Measurements from ENCODE around the gene MEPCE.

MEPCE gene

DNA sequence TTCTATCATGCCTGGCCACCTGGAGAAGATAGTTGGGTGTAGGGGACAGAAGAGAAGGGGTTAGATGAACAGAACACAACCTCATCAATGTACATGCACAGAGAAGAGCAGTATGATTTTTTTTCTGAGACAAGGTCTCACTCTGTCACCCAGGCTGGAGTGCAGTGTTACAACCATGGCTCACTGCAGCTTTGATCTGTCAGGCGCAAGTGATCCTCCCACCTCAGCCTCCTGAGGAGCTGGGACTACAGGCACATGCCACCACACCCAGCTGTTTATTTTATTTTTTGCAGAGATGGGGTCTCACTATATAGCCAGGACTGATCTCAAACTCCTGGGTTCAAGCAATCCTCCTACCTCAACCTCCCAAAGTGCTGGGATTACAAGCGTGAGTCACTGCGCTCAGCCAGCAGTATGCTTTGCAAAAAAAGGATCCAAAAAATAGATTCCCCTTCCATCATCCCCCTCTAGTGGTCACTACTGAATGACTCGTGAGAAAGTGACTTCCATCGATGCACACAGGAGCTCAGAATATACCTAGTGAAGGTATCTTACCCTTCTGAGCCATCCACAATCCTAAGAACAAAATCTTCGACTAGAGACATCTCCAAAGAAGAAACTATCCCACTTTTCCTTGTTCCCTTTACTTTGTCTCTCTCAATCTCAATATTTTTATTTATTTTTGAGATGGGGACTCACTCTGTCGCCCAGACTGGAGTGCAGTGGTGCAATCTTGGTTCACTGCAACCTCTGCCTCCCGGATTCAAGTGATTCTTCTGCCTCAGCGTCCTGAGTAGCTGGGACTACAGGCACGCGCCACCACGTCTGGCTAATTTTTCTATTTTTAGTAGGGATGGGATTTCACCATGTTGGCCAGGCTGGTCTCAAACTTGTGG, 22.1 kb upstream of the MEPCE start:
- no peak for DNase-seq

DNA sequence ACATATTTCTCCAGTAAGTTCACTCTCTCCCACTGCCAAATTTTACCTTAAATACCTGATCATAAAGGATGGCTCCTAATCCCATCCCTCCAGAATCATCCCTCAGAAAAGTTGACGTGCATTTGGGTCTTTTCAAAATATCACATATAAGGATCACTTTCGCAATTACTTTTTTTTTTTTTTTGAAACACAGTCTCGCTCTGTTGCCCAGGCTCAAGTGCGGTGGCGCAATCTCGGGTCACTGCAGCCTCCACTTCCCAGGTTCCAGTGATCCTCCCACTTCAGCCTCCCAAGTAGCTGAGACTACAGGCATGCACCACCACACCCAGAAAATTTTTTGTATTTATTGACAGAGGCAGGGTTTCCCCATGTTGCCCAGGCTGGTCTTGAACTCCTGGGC, 18.5 kb upstream of the MEPCE start:
- no peak for DNase-seq

DNA sequence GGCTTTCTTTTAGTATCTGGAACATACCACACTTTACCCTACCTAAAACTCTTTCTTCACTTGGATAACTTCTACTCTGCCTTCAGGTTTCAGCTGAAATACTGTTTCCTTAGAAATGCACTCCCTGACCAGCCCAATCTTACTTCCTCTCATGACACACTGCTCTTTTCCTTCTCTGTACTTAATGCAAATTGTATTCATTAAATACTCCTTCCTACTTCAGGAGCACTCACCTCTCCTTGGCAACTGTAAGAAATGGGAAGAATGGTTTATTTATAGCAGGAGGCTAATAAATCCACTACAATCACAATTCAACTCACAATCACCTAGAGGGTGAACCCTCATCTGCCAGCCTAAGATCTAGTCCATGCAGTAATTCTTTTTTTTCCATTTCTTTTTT, 16.3 kb upstream of the MEPCE start:
- no peak for DNase-seq

DNA sequence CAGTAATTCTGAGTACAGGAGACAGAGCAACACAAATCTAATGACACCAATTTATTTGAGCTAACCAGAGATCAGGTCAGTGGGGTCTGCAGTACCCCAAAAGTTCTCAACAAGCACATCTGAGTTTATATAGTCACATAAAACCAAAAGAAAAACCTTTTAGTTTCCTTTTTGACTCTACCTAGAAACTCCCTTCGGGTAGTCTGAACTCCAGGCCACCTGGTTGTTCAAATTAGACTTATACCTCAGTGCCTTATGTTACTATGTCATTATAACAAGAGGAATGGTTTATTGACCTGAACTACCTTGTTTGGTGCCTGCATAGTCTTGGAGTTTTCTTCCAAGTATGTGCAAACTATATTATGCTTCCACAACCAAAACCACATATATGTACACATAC, 15.7 kb upstream of the MEPCE start:
- DNase-seq = no peak

DNA sequence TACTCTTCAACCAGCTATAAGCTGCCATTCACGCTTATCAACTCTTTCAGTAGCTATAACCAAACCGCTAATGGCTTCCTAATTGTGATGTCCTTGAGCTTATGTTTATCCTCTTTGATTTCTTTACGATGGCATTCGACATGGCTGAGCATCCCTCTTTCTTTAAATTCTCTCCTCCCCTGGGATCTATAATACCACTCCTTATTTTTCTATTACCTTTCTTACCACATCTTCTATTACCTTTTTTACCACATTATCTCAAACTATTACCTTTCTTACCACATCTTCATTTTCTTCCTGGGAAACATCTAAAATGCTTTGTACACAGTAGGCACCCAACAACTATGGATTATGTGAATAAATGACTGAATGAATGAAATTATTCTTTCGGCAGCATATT, 14.2 kb upstream of the MEPCE start:
- no peak for DNase-seq

DNA sequence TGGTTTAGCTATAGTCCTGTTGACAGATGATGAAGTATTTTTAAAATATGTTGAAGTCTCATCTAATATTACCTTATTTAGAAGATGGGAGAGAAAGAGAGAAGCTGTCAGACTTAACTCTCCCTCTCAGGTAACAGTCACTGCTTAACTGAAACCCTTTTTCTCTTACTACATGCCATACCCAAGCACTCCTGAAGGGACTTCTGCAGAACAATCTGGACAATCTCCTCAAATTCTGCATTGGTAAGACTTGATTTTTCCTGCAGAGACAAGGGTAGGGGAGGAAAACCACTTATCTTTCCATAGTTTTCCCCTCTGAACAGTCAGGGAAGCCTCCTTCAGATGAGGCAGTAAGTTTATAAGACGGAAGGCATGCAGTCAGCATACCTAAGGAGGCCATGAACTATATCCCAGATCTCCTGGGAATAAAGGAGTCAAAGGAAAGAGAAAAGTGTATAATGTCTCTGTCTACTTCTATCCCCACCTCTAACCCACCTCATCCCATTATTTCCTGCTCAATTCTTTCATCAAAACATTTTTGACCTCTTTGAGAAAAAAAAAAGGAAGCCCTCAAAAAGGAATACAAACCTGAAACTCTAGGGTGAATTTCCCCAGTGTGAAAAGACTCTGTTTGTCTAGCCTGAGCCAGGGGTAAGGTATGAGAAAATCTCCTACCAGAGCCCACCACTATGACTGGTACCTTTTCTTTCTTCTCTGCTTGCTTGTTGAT, 10.5 kb upstream of the MEPCE start:
- no peak for DNase-seq

DNA sequence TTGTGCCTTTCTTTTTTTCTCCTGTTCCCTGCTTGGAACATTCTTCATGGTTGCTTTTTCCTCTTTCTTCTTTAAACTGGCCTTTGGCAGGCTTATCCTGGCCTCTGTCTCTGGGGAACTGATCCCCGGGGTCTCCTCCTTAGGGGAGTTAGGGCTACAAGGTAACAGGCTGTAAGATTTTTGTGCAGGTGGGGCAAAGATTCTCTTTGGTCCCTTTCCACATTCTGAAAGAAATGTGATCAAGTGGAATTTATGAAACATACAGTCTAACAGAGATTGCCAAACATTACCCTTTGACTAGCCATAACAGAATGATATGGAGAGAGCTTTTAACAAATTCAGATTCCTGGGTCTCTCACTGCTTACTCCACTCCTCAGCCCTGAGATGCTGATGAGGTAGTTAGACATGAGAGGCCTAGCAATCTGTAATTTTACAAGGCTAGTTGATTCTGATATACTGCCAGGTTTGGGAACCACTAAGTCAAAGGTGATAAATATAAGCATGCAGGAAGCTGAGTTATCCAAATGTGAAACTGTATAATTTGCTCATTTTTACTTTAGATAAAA, 9.9 kb upstream of the MEPCE start:
- DNase-seq = no peak

DNA sequence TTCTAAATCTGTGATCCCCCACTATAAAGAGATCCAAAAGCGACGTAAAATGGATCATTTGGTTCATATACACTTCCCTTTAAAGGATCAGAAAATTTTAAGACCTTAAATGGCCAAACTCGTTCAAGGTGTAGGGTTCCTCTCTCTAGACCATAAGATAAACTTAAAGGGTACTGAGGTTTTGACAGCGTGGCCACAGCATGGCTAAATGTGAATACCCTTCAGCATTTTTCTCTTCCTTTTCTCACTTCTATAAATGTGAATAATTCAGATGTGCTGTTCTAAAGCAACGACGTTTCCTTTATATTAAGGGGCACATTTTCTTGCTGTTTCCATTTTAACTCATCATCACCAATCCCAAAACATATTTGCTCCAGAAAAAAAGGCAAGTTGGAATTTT, 6.3 kb upstream of the MEPCE start:
- DNase-seq = no peak

DNA sequence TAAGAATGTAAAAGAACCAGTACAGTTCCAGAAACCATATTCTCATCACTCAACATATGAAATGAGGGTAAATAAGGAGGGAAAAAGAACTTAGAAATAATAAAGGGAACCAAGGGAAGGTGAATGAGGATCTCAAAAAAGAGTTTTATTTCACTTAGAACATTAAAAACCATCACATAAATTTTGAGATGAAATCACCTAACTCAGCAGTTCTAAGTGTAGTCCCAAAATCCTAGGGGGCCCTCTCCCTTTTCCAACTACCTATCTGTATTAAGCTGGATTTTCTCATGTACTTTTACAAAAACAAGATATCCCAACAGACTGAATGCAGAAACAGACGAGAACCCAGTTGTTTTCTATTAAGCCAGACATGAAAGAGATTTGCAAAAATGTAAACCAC, 4.3 kb upstream of the MEPCE start:
- no peak for DNase-seq

DNA sequence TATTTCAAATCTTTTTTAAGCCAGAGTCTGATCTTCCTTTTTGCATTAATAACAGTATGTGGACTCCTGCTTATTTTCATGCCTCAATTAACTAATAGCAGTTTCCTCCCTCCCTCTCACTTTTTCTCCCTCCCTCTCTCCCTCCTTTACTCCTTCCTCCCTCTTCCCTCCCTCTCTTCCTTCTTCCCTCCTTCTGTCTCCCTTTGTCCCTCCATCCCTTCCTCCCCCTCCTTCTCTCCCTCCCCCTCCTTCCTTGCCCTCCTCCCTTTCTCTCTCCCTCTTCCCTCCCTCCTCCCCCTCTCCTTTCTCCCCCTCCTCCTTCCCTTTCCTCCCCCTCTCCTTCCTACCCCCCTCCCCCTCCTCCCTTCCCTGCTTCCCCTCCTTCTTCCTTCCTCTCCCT, 3.1 kb upstream of the MEPCE start:
- DNase-seq = no peak

DNA sequence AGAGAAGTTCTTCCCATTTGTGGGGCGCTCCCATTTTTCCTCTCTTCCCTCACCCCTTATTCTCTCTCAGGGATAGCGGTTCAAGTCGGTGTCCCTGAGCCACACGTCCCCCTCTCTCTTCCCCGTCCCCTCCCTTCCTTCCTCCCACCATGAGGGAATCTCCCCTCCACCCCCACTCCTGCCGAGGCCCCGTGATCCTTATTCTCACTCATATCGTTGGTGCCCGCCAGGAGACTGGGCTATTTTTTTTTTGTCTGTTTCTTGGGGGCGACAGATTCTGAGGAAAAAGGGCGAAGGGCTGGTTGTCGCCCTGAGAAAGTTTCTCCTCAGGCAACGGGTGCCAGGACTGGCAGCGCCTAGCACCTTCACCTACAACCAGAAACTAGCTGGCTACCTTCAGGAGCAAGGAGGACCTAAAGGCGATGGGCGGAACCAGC, 1.9 kb upstream of the MEPCE start:
- no peak for DNase-seq

DNA sequence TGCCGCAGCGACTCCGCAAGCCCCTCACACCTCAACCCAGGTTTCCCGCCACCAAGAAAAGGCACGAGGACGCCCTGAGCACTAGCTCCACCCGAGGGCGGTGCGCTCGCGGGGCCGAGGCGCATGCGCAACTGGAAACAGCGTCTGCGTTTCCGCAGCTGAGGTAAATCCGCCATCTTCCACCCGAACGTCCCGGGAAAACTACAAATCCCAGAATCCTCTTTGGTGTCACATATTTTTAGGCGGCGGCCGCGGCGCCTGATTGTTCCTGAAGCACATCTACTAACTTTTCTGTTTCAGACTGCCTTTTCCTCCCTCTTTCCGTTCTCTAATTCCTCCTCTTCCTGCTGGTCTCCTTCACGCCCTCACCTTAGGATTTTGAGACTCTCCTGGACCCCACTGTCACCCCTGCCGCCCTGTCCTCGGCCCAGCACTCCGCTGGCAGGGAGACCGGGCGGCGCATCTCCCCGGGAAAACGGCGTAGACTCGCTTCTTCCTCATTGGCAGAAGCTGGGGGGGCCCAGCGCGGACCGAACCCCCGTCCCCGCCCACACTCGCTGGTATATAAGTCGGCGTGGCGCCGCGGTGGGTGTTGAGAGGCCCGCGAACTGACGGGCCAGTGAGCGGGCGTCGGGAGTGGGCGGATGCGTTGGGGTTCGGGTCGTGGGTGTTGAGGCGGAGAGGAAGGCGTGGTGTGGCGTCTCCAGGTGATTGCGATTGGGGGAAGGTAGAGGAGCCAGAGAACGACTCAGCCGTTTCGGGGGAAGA, 1.2 kb upstream of the MEPCE start, which contains the start of gene ZCWPW1:
Gene ZCWPW1 (minus strand): TSS at position 505 of the 768 bp plus-strand sequence. CDS start 8,054 bp downstream, outside the sequence.
- peak; percentile 93 for DNase-seq

DNA sequence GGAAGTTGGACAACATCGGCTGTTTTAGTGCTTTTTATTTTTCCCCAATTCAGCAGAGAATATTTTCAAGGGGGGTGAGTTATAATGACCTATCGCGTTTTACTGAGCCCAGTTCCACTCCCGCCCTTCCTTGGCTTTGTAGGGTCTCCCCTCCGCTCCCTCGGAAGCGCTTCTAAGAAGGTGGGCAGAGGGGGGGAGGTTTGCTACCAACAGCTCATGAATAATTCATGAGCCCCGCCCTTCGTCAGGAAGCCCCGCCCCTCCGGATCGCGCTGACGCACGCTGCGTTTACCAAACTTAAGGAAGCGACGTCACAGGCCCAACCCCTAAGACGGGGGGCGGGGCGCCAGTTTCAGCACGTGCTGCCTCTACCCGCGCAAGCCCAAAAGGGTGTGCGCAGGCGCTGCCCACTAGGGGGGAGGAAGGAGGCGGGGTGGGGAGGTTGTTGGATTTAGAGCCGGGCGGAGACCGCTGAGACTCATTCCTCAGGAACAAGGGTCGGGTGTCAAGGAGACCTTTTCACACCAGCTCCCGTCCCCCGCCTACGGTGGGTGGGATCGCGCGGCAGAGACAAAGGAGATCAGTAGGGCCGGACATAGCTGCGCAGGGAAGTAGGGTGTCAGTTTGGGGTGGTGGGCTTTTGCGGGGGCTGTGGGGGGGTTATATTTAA, 529 bp upstream of the MEPCE start:
- DNase-seq = peak; percentile 100

DNA sequence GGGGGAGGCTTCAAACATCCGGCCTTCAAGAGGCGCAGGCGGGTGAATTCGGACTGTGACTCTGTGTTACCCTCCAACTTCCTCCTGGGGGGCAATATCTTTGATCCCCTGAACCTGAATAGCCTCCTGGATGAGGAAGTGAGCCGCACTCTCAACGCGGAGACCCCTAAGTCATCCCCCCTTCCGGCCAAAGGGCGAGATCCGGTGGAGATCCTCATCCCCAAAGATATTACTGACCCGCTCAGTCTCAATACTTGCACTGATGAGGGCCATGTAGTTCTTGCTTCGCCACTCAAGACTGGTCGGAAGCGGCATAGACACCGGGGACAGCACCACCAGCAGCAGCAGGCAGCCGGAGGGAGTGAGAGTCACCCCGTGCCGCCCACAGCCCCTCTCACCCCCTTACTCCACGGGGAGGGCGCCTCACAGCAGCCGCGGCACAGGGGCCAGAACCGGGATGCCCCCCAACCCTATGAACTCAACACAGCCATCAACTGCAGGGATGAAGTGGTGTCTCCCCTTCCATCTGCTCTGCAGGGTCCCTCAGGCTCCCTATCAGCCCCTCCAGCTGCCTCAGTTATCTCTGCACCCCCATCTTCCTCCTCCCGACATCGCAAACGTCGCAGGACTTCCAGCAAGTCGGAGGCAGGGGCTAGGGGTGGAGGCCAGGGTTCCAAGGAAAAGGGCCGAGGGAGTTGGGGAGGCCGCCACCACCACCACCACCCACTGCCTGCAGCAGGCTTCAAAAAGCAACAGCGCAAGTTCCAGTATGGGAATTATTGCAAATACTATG, 1.1 kb downstream of the MEPCE start:
- DNase-seq = no peak

DNA sequence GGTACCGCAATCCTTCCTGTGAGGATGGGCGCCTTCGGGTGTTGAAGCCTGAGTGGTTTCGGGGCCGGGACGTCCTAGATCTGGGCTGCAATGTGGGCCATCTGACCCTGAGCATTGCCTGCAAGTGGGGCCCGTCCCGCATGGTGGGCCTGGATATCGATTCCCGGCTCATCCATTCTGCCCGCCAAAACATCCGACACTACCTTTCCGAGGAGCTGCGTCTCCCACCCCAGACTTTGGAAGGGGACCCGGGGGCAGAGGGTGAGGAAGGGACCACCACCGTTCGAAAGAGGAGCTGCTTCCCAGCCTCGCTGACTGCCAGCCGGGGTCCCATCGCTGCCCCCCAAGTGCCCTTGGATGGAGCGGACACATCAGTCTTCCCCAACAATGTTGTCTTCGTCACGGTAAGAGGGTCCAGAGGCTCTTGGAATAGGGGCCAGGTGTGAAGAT, 1.7 kb downstream of the MEPCE start:
- no peak for DNase-seq

DNA sequence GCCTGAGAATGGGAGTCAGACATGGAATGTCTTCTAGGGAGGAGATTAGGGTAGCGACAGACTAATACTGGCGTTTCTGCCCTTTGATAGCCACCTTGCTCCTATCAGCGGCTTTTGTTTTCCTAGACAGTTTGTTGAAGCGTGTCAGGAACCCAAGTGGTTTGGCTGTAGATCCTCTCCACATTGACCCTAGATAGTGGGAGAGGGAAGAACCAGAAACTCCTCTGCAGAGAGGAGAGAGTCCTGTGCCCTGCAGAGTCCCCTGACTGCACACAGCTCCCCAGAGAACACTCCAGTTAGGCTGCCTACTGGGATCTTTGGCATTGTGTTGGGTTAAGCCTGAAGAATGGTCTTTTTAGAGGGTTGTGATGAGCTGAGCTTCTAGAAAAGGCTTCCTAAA, 2.4 kb downstream of the MEPCE start:
- no peak for DNase-seq

DNA sequence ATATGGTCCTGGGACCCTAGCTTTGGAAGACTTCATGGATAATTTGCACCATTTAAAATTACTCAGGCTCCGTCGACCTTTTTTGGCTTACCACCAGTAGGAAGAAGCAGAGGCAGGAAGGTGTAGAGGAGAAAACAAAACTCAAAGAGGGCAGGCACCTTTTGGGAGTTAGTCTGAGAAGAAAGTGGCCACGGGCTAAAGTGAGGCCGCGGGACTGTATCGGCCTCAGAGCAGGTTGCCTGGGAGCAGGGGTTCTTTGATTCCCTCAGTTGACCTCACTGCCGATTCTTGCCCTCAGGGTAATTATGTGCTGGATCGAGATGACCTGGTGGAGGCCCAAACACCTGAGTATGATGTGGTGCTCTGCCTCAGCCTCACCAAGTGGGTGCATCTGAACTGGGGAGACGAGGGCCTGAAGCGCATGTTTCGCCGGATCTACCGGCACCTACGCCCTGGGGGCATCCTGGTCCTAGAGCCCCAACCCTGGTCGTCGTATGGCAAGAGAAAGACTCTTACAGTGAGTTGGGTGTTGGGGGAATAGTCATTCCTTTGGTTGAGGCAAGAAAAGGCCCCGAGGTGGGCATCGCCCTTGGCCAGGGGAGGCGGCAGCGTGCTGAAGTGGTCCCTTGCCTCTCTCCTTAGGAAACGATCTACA, 3.1 kb downstream of the MEPCE start:
- no peak for DNase-seq

DNA sequence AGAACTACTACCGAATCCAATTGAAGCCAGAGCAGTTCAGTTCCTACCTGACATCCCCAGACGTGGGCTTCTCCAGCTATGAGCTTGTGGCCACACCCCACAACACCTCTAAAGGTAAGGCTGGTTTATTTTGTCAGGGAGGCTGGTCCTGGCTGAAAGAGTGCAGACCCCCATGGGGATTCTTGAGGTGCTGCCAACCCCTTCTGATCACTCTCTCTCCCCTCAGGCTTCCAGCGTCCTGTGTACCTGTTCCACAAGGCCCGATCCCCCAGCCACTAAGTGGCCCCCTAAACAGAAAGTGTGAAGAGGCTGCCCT, 3.6 kb downstream of the MEPCE start:
- no peak for DNase-seq

DNA sequence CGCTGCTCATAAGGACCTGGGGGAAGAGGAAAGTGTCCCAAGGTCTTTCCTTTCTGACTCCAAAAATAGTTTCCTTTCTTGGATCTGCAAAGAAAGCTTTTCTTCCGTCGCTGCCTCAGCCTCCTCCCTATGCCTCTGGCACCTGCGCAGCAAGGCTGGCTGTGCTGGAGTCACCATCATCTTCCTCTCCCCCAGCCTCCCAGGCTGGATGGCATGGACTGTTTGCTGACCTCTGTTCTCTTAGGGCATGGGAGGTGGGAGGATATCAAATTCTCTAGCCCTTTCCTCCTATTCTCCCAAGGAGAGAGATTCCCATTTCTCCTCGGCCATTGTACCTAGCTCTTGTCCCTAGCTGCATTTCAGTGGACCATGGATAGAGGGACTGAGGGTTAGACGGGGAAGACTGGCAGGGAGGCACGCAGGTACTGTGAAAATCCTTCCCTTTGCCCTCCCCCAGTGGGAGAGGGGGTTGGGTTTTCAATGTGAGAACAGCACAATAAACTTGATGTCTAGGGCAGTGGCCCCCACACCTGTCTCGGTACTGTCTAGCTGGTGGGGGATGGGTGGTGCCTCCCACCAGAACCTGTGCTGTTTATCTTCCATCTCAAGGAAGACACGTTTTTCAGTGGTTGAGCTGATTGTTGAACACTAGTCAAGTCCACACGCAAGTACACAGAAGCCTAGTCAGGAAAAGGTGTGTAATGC, 4.1 kb downstream of the MEPCE start:
- DNase-seq = no peak

Measured in T-helper 9 cell (primary cell).